Gastroesophageal sphincter (tissue), 4 donors: ENCODE measurements around the gene MINDY4. TPM values are rescaled to one million over a fixed set of nuclear protein-coding genes. Genes with fewer than 3 reads are reported as not detected.

Source experiments
- ATAC-seq: fragments of 150-250 bp; one replicate; pipeline ENCODE4 v1.9.1; 2016; ENCODE audit warnings: mild to moderate bottlenecking, moderate library complexity
- H3K27ac ChIP-seq, 4 donors: fragments of 200-600 bp; sonication (generic) in 3 of 4; 1 replicate in 3 of 4; 2 replicates in 1 of 4; pipeline ENCODE4 v1.5.1; 2016 to 2019
- H3K27me3 ChIP-seq: fragments of 200-600 bp; sonication (generic); one replicate; pipeline ENCODE4 v1.5.1; 2019
- H3K36me3 ChIP-seq, 2 donors: fragments of 200-600 bp; sonication (generic); one replicate each; pipeline ENCODE4 v1.5.1; 2019; ENCODE audit warnings: control low read depth in 1 of 2
- H3K4me1 ChIP-seq, 3 donors: fragments of 200-600 bp; sonication (generic); 1 replicate in 2 of 3; 2 replicates in 1 of 3; pipeline ENCODE4 v1.5.1; 2016 to 2019; ENCODE audit warnings: control low read depth in 2 of 3
- H3K4me3 ChIP-seq, 2 donors: fragments of 200-600 bp; sonication (generic); one replicate each; pipeline ENCODE4 v1.5.1; 2019; ENCODE audit warnings: mild to moderate bottlenecking in 1 of 2, moderate library complexity in 1 of 2
- H3K9me3 ChIP-seq, 3 donors: fragments of 200-600 bp; sonication (generic); one replicate each; pipeline ENCODE4 v1.5.1; 2017 to 2019; ENCODE audit warnings: control low read depth in 2 of 3
- EP300 ChIP-seq: sonication (generic); formaldehyde crosslinking; IDR thresholded peaks from one replicate; pipeline ENCODE4 v1.6.1; 2017; ENCODE audit warnings: antibody characterized with exemption, mild to moderate bottlenecking
- POLR2A ChIP-seq, 2 donors: fragments of 450-650 bp; IDR thresholded peaks; one replicate each; pipeline ENCODE4 v1.6.1; 2017; ENCODE audit warnings: antibody characterized with exemption in 2 of 2, mild to moderate bottlenecking in 2 of 2, moderate library complexity in 1 of 2
- POLR2AphosphoS5 ChIP-seq: sonication (generic); formaldehyde crosslinking; IDR thresholded peaks from one replicate; pipeline ENCODE4 v1.6.1; 2017; ENCODE audit warnings: antibody characterized with exemption
- WGBS, 2 donors: methylation state at CpG; one replicate each; pipeline ENCODE4 v1.1.5; 2018; ENCODE audit warnings: low coverage in 1 of 2; 5-methylcytosine and 5-hydroxymethylcytosine counted together
- total RNA-seq, 4 donors: library from RNA; depleted of rRNA; stranded (reverse); fragments of >200 nt; gene quantifications; one replicate each; pipeline ENCODE4 v1.1.0, GENCODE V29; 2016
- TF ChIP-seq, protein P1 (sequence below), 4 experiments: fragments of 200-600 bp in 2 of 4; fragments of 450-650 bp in 2 of 4; sonication (generic) in 1 of 4; IDR thresholded peaks; one replicate each; pipeline ENCODE4 v1.5.1; 2017 to 2019; ENCODE audit warnings: antibody characterized with exemption in 4 of 4, mild to moderate bottlenecking in 2 of 4, moderate library complexity in 2 of 4

MINDY4 gene
- total RNA-seq, 4 donors from 2014 or later = 5.6 to 31.8 (median 20.4) TPM

GRCh38 chr7:30862995-30863705, 91.9 kb downstream of the MINDY4 start:
- Histone ChIP-seq H3K4me1 (peaks cover 0 to 92% (median 16%) of the 10 kb centered on the region in 3 donors), H3K4me3 (no peak overlapping the region), H3K27ac (peak overlapping the region in 3 of 4 donors; percentile 43 to 58 (median 53)), H3K27me3 (no peaks in the 10 kb centered on the region), H3K36me3 (peaks cover 0 to 44% of the 10 kb centered on the region in 2 donors), H3K9me3 (no peaks in the 10 kb centered on the region)
- TF ChIP-seq, protein P1, sequence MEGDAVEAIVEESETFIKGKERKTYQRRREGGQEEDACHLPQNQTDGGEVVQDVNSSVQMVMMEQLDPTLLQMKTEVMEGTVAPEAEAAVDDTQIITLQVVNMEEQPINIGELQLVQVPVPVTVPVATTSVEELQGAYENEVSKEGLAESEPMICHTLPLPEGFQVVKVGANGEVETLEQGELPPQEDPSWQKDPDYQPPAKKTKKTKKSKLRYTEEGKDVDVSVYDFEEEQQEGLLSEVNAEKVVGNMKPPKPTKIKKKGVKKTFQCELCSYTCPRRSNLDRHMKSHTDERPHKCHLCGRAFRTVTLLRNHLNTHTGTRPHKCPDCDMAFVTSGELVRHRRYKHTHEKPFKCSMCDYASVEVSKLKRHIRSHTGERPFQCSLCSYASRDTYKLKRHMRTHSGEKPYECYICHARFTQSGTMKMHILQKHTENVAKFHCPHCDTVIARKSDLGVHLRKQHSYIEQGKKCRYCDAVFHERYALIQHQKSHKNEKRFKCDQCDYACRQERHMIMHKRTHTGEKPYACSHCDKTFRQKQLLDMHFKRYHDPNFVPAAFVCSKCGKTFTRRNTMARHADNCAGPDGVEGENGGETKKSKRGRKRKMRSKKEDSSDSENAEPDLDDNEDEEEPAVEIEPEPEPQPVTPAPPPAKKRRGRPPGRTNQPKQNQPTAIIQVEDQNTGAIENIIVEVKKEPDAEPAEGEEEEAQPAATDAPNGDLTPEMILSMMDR (IDR thresholded peaks at IDR 0.05) = no peak
- TF ChIP-seq EP300 (no peak), POLR2A (IDR thresholded peaks at IDR 0.05) (no peak), POLR2AphosphoS5 (no peak)
- ATAC-seq = no peak
- WGBS, 2 donors = 80 to 89% methylated on average over 4 to 6 of the region's 9 CpGs

DNA sequence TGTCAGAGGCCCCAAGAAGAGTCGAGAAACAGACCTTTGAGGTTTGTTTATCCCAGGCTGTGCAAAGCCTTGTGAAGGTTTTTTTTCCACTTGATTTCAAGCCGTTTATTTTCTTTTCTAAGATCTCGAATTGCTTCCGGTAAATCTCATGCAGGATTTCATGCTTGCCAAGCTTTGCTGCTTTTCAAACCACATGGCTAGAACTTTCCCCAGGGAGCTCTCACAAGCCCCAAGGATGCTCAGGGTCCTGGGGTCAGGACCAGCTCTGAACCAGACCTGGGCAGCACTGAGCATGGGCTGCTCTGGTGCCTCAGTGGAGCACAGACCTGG, 92.5 kb downstream of the MINDY4 start:
- Histone ChIP-seq H3K27me3 (no peaks in the 10 kb centered on the region), H3K27ac (peak overlapping the region in 3 of 4 donors; percentile 43 to 58 (median 53)), H3K4me3 (no peak overlapping the region), H3K36me3 (peaks cover 0 to 40% of the 10 kb centered on the region in 2 donors), H3K4me1 (peaks cover 0 to 90% (median 16%) of the 10 kb centered on the region in 3 donors), H3K9me3 (no peaks in the 10 kb centered on the region)
- ATAC-seq = no peak
- TF ChIP-seq, protein P1 (IDR thresholded peaks at IDR 0.05) = no peak
- TF ChIP-seq EP300 (no peak), POLR2AphosphoS5 (no peak), POLR2A (IDR thresholded peaks at IDR 0.05) (no peak)
- WGBS, 2 donors = 8 to 29% methylated on average over 2 to 4 of the region's 4 CpGs

DNA sequence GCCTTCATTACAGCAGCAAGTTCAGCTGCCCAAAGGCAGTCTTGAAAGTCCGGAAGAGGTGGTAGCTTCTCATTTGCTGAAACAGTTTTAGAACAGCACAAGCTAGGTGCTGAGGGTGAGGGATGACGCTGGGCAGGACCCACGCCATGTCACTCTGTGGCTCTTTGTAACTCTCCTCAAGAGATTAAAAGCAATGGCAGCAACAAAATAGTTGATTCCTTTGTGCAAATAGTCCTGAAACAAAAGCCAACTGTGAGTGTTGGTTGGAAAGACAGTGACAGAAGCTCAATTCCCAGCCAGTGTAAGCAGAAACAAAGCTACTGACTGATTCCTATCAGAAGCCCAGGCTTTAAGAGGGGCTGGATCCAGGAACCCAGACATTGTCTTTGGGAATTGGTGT, 92.9 kb downstream of the MINDY4 start:
- TF ChIP-seq POLR2A (IDR thresholded peaks at IDR 0.05) (no peak), EP300 (no peak), POLR2AphosphoS5 (no peak)
- TF ChIP-seq, protein P1 (IDR thresholded peaks at IDR 0.05) = no peak
- ATAC-seq = no peak
- no peaks in the 10 kb centered on the region for H3K9me3 ChIP-seq
- peaks cover 0 to 89% (median 16%) of the 10 kb centered on the region in 3 donors for H3K4me1 ChIP-seq
- WGBS, 2 donors = 60% methylated on average over 1 of the region's 3 CpGs; no CpG with 5 or more reads in 1 of the 2 donors
- H3K27ac ChIP-seq = peak overlapping the region in 3 of 4 donors; percentile 43 to 58 (median 53)
- no peak overlapping the region for H3K4me3 ChIP-seq
- H3K36me3 ChIP-seq = peaks cover 0 to 36% of the 10 kb centered on the region in 2 donors
- no peaks in the 10 kb centered on the region for H3K27me3 ChIP-seq

DNA sequence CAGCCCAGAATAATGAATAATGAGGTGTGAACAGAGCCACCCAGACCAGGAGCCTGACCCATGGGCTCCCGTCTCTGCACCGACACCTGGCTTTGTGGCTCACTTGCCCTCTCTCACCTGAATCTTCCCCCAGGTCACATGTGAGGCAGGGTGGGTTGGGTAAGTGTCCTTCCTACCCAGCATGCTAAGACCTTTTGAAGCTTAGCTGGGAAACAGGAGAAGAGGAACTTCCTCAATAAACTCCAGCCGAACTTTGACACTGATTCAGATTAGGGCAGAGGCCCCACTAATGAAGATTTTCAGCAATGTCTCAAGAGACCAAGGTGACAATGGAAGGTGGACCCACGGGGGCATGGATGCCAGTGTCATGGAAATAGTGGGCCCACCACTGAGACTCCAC, 93.9 kb downstream of the MINDY4 start:
- WGBS, 2 donors = 100% methylated on average over 1 of the region's 4 CpGs; no CpG with 5 or more reads in 1 of the 2 donors
- H3K4me3 ChIP-seq = no peak overlapping the region
- no peaks in the 10 kb centered on the region for H3K9me3 ChIP-seq
- H3K36me3 ChIP-seq = peaks cover 0 to 32% of the 10 kb centered on the region in 2 donors
- TF ChIP-seq POLR2A (IDR thresholded peaks at IDR 0.05) = no peak
- TF ChIP-seq POLR2AphosphoS5 = no peak
- TF ChIP-seq EP300 = no peak
- TF ChIP-seq, protein P1 (IDR thresholded peaks at IDR 0.05) = no peak
- peaks cover 0 to 89% (median 16%) of the 10 kb centered on the region in 3 donors for H3K4me1 ChIP-seq
- no peak for ATAC-seq
- no peaks in the 10 kb centered on the region for H3K27me3 ChIP-seq
- no peak overlapping the region for H3K27ac ChIP-seq

DNA sequence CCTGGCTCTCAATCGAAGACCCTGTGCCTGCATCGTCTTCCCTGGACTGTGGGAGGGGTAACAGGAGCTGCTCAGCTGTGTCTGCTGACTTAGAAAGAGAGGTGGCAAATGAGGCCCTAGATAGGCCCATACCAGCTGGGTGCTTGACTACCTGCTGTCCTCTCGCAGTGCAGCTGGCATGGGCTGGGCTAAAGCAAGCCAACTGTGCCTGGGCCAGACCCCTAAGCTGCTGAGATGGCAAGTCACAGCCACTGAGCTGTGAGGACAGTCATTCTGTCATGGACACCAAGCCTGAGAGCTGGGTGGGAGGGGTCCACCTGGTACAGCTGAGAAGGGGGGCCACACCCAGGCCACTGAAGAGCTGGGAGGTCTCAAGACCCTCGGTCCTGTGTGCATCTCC, 94.6 kb downstream of the MINDY4 start:
- no peak overlapping the region for H3K27ac ChIP-seq
- H3K36me3 ChIP-seq = peaks cover 0 to 33% of the 10 kb centered on the region in 2 donors
- H3K27me3 ChIP-seq = no peaks in the 10 kb centered on the region
- TF ChIP-seq POLR2A (IDR thresholded peaks at IDR 0.05) = no peak
- TF ChIP-seq POLR2AphosphoS5 = no peak
- TF ChIP-seq, protein P1 (IDR thresholded peaks at IDR 0.05) = no peak
- no peak for TF ChIP-seq EP300
- no peak overlapping the region for H3K4me3 ChIP-seq
- 100% methylated on average over 1 of the region's 4 CpGs; no CpG with 5 or more reads in 1 of the 2 donors for WGBS, 2 donors
- peaks cover 0 to 89% (median 16%) of the 10 kb centered on the region in 3 donors for H3K4me1 ChIP-seq
- H3K9me3 ChIP-seq = no peaks in the 10 kb centered on the region
- ATAC-seq = no peak
